GM18951 (cell line): Measurements from ENCODE around the gene INF2.

ENCODE experiments used
- POLR2A ChIP-seq: IDR thresholded peaks from 4 replicates; pipeline ENCODE4 v1.6.1; 2011; ENCODE audit warnings: mild to moderate bottlenecking; ENCODE audit not compliant: insufficient read length, insufficient read depth; ENCODE audit errors: extremely low read depth
- in situ Hi-C: fragments of 300-500 bp; cut with MboI; formaldehyde crosslinking; loops from one replicate; pipeline ENCODE4 v1.12.0; 2022; ENCODE audit warnings: low sequenced_read_pairs, mixed read lengths, inconsistent platforms; ENCODE audit not compliant: unreplicated experiment

INF2 gene

DNA sequence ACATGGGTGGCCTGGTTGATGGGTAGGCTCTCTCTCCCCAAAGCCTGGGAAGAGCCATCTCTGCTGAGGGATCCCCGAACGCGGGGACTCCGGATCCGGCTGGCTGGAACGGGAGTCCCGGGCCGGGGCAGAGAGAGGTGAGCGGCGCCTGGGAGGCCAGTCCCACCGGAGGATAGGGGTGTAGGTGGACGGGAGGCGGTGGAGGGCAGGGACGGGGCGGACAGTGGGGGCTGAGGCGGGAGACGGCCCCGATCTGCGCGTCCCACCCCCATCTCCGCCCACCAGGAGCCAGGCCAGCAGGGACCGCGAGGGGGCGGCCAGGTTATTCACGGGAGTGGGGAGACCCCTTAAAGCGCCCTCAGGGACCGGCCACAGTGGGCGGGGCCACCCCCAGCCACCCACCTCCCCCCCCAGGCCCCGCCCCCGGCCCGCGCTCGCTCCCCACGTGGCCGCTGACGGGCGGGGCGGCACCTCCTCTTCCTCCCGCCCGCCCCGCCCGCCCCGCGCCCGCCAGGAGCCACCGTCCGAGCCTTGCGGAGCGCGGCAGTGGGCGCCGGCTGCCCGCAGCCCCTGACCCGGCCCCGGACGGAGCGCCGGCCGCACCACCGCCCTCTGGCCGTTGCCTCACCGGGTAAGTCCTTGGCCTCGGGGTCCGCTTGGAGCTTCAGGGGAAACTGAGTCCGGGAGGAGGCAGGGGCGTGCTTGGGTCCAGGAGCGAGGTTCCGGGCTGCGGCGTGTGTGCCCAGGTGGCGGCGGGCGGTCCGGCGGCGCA, at the start of gene INF2:
Gene INF2, plus strand, starts transcription at position 510 of the 772 bp plus-strand sequence. CDS start 11,748 bp downstream, outside the sequence.
- in situ Hi-C loops, result no loop called here
- peak; percentile 62 for TF ChIP-seq POLR2A

DNA sequence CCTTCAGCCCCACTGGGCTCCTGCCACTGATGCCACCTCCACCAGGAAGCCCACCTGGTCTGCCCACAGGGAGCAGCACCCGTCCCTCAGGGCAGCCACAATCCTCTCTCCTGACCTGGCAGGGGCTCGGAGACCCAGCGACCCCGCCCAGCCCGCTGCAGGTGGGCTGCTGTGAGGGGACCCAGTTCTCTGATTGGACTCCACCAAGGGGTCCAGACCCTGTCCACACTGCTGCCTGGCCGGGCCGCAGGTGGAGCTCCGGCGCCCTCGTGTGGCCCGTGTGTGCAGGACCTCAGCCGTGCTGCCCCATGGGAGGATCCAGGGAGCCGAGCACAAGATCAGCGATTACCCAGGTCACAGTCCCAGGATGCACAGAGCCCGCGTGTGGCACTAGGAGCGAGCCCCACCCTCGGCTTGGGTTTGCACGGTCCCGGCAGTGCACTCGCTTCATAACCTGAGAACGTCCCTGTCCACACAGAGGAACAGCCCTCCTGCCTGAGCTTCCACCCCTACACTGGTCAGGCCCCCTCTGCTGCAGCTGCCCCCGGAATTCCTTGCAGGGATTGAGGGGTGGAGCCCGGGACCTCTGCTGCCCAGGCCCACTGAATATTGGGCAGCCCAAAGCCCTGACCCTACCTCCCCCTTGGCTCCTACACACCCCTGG, 49.4 kb upstream of the INF2 start:
- in situ Hi-C loops, result no loop called here
- no peak for TF ChIP-seq POLR2A

DNA sequence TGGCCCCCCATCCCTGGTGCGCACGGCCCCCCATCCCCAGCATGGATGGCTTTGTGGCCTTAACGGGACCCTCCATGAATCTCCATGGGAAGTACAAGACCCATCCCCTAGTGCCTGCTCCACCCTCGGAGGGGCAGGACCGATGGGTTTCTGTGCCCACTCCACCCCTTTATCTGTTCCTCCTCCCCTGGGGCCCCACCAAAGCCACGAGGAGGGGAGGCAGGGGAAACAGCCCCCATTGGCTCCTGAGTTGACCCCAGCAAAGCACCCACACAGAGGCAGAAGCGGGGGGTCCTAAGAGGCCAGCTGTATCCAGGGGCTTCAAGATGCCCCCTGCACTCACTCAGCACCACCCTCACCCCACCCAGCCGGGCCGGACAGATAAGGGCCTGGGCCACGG, 48.7 kb upstream of the INF2 start:
- in situ Hi-C loops, result no loop called here
- TF ChIP-seq POLR2A, result no peak

DNA sequence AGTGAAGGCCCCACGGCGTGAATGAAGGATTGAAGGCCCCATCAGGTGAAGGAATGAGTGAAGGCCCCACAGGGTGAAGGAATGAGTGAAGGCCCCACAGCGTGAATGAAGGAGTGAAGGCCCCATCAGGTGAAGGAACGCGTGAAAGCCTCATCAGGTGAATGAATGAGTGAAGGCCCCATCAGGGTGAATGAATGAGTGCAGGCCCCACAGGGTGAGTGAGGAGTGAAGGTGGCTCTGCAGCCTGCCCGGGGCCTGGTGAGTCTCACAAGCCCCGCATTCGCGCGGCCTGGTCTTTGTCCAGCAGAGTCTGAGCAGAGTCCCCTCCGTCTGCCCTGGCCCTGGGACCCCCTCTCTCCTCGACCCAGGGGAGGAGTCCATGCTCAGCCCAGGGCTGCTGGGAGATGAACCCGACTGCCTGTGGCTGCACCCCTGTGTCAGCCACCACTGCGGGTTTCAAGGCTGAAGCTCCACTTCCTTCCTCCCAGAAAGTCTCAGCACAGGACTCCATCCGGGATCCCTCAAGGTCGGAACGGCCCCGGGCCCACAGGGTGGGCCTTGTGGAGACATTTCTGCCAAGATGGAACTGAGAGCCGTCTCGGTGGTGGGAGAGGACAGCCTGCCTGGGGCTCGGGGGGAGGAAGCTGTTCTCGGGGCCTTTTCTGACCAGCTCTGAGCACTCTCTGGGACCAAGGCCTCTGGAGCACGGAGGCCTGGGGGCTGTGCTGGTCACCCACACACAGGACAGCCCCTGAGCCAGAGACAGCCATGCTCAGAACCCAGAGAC, 47.5 kb upstream of the INF2 start:
- in situ Hi-C loops, result no loop called here
- TF ChIP-seq POLR2A, result no peak

DNA sequence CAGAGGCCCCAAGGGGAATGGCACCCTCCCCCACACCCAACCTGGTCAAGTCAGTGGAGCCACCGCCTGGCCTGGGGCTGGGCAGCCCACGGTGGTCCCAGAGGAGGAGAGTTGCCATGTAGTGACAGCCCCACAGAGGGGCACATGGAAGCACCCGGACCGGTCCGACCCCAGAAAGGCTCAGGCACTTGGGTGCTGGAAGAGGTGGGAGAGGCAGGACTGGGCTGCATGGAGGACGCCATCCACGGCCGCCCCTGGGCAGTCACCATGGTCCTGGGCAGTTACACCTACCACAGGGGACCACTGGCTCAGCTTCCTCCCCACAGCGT, 46.9 kb upstream of the INF2 start:
- in situ Hi-C loops, result no loop called here
- no peak for TF ChIP-seq POLR2A

DNA sequence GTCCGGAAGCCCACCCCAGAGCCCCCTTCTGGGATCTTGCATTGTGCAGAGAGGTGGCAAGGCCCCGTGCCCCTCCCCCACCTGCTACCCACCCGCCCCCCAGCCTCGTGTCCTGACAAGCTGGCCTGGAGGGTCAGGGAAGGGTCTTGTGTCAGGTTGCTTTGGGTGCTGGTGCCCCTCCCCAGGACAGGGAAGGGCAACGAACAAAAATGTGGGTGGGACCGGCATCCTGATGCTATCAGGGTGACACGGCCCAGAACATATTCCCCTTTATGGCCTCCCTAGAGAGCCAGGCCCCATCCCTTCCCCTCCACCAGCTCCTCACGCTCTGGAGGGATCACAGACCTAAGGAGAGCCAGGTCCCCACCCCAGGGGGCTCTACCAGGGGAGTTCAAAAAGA, 46.1 kb upstream of the INF2 start:
- TF ChIP-seq POLR2A, result no peak
- in situ Hi-C loops, result no loop called here

DNA sequence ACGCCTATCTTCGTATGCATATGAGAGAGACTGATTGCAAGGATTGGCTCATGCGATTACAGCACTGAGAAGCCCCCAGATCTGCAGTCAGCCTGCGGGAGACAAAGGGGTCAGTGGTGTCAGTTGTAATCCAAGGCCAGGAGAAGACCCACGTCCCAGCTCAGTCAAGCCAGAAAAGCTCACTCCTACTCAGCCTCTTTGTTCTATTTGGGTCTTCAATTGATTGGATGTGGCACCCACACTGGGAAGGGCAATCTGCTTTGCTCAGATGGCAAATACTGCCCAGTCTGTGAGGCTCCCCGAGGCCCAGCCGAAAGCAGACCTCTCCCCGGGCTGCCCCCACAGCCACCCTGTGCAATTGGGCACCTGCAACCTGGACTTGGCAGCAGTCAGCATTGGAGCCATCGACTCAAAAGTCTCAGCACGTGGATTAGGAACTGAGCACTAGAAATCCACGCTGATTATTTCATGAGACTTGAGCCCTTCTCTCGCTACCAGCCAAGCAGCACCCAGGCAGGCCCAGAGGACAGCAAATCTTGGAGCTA, 45.3 kb upstream of the INF2 start:
- in situ Hi-C loops, result no loop called here
- TF ChIP-seq POLR2A, result no peak

DNA sequence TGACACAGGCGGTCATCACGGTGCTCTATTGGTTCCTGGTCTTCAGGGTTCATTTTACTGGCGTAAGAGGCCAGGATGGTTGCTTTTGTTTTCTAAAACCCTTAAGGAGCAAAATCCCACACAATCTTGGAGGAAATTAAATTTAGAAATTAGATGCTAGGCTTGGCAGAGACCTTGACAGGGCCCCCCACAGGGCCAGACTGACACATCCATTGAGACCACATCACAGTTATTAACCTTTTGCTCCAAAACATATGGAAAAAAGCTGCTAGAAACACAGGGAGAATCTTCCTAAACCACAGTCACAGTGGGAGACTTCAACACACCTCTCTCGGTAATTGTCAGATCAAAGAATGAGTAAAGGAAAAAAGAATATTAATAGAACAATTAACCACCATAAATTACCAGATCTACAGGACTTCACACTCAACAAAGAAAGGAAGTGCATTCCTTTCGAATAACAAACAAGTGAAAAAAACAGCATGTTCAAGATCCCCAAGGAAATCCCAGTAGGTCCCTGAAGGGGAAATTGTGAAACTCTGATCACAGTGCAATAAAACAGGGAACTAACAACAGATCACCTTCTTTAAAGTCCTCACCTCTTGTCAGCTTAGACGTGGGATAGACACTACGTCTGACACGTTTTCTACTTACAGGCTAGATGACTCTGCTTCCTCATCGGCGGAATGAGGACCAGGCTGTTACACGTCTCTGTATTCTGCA, 44.6 kb upstream of the INF2 start:
- no peak for TF ChIP-seq POLR2A
- in situ Hi-C loops, result no loop called here

DNA sequence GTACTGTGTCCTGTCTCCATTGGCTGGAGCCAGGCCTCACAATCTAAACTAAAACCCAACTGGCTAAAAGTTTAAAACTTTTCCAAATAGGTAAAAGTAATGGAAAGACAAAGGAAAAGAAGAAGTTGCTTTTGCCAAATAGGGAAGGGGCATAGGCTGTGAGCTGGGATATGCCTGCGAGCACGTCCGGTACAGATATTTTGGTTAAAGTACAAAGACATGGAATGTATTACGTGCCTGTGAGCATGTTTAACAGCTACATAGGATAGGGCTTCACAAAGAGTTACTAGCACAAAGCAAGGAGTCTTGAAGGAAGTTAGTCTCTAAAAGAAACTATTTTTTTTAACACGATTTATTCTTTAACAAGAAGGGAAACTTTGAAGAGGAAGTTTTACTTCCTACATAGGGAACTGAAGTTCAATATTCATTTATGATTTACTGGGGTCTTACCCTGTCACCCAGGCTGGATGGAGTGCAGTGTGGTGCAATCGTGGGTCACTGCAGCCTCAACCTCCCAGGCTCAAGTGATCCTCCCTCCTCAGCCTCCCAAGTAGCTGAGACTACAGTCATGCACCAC, 41.9 kb upstream of the INF2 start:
- TF ChIP-seq POLR2A, result no peak
- in situ Hi-C loops, result no loop called here

DNA sequence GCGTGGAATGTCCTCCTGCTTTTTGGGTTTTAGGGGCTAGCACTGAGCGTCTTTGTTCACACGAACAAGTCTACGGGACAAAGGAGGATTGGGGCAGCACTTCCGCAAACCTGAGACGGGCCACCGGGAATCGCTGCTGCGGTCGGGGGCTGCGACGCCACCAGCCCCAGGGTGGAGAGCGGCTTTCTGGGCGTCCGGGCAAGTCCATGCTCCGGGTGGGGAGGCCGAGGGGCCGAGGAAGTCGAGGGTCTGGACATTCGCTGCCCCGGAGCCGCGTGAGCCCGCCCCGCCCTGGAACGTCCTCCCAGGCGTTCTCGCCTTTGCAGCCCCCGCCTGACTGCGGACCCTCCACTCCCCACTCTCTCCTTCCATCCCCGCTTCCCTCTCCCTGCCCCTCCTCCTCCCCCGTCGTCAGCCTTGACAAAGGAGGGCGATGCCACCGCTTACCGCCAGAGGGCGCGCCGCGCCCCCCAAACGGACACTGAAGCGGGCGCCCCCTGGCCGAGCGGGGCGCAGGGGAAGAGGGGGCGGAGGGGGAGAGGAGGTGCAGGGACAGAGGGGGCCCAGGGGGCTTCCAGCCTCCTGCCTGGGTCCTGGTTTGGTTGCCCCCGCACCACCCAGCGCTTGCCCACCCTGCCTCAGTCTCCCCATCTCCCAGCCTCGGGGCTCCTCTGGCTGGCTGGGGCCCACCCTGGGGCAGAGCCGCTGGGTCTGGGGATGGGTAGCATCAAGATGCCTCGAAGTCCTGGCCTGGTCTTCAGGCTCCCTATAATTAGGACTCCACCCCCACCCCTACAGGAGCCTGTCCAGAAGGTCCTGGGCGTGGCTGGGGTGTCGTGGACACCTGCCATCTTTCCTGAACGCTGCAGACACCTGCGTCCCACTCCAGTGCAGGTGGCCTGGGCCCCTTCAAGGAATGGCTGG, 39.1 kb upstream of the INF2 start:
- no peak for TF ChIP-seq POLR2A
- in situ Hi-C loops, result no loop called here

DNA sequence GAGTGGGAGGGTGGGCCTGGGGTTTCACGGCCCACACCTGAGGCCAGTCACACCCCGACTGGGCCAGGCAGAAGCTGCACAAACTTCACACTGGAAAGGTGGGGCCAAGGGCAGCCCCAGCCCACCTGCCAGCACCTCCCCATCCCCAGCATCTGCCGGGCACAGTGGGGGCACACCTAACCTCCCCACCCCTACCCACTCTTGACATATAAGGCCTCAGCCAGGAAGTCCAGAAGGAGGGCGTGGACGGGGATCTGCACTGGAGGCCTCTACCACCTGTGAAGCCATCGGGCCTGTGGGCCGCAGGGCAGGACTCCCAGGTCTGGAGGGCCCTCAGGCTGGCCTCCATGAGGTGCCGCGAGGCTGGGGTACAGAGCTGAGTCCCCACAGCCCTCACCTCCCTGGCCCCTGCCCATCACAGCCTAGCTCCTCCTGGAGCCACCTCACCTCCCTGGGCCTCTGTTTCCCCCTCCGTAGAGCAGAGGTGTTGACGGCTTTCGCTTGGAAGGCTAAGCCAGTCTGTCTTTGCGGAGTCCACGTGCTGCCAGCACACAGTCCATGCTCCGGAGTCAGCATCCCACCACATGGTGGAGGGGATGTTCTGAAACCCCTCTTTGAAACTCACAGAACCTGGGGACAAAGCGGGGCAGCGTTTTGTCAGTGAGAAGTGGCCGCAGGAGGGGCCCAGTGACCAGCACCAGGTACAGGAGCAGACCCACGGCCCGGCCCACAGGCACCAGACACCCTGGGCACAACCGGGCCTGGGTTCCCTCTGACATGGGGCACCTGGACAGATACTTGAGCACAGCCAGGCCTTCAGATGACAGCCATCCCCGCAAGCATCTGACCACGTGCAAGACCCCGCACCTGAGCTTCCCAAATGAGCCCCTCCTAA, 38.2 kb upstream of the INF2 start:
- no peak for TF ChIP-seq POLR2A
- in situ Hi-C loops, result no loop called here
